Measurements from ENCODE around the gene VRK3. TPM values are rescaled to one million over a fixed set of nuclear protein-coding genes. Genes with fewer than 3 reads are reported as not detected.

VRK3 gene
- total RNA-seq, 1 experiment from 2014 or later, result 44.4 TPM

GRCh38 chr19:50026550-50026906, 1.4 kb upstream of the VRK3 start:
- no peak for DNase-seq (ENCODE audit: low spot score)
- Histone ChIP-seq H3K36me3 (ENCODE audit: insufficient read depth, low read length, poor library complexity, severe bottlenecking) (peaks cover 4% of the 10 kb centered on the region), H3K27me3 (replicated peaks; ENCODE audit: insufficient read depth, low read depth, low read length, poor library complexity) (no peaks in the 10 kb centered on the region), H3K9me3 (ENCODE audit: low read depth, low read length, poor library complexity, severe bottlenecking) (no peaks in the 10 kb centered on the region), H3K27ac (ENCODE audit: low read depth, low read length, poor library complexity, severe bottlenecking) (no peak overlapping the region), H3K4me1 (ENCODE audit: insufficient read depth, low read length, poor library complexity, severe bottlenecking) (no peaks in the 10 kb centered on the region), H3K4me3 (ENCODE audit: low read depth, low read length, poor library complexity, severe bottlenecking) (peak overlapping the region; percentile 79)
- ChIA-PET POLR2A (ENCODE audit: low non-redundant PET) (no interaction called here), CTCF (no interaction called here)
- no TSS peak for BruUV-seq (replicated peaks)
- intact Hi-C loops (cut with micrococcal nuclease; ENCODE audit: unreplicated experiment), result no loop called here
- TF ChIP-seq CTCF (conservative IDR thresholded peaks at IDR 0.05; ENCODE audit: low read depth, low read length) (no peak), EZH2 (IDR thresholded peaks at IDR 0.05; ENCODE audit: borderline replicate concordance, low read depth, low read length, poor library complexity, severe bottlenecking) (no peak)

GRCh38 chr19:50025794-50026549, 800 bp upstream of the VRK3 start, which contains the start of gene ZNF473:
ZNF473 (plus strand) TSS chr19:50026005; CDS start chr19:50031083, 5,078 bp downstream.
- H3K4me1 ChIP-seq (ENCODE audit: insufficient read depth, low read length, poor library complexity, severe bottlenecking), result no peaks in the 10 kb centered on the region
- TF ChIP-seq EZH2 (IDR thresholded peaks at IDR 0.05; ENCODE audit: borderline replicate concordance, low read depth, low read length, poor library complexity, severe bottlenecking), result no peak
- no peak for TF ChIP-seq CTCF (conservative IDR thresholded peaks at IDR 0.05; ENCODE audit: low read depth, low read length)
- BruUV-seq (replicated peaks), result no TSS peak
- CTCF ChIA-PET, result no interaction called here
- peak; percentile 98 for DNase-seq (ENCODE audit: low spot score)
- H3K27me3 ChIP-seq (replicated peaks; ENCODE audit: insufficient read depth, low read depth, low read length, poor library complexity), result no peaks in the 10 kb centered on the region
- H3K4me3 ChIP-seq (ENCODE audit: low read depth, low read length, poor library complexity, severe bottlenecking), result peak within 1 kb of the TSS; percentile 79
- H3K36me3 ChIP-seq (ENCODE audit: insufficient read depth, low read length, poor library complexity, severe bottlenecking), result no peaks in the 10 kb centered on the region
- H3K9me3 ChIP-seq (ENCODE audit: low read depth, low read length, poor library complexity, severe bottlenecking), result no peaks in the 10 kb centered on the region
- intact Hi-C loops (cut with micrococcal nuclease; ENCODE audit: unreplicated experiment), result no loop called here
- peak within 1 kb of the TSS; percentile 79 for H3K27ac ChIP-seq (ENCODE audit: low read depth, low read length, poor library complexity, severe bottlenecking)
- POLR2A ChIA-PET (ENCODE audit: low non-redundant PET), result no interaction called here

GRCh38 chr19:50024719-50025021, 502 bp downstream of the VRK3 start:
- CTCF ChIA-PET, result no interaction called here
- DNase-seq (ENCODE audit: low spot score), result peak; percentile 9
- POLR2A ChIA-PET (ENCODE audit: low non-redundant PET), result no interaction called here
- TF ChIP-seq EZH2 (IDR thresholded peaks at IDR 0.05; ENCODE audit: borderline replicate concordance, low read depth, low read length, poor library complexity, severe bottlenecking), result no peak
- no peak for TF ChIP-seq CTCF (conservative IDR thresholded peaks at IDR 0.05; ENCODE audit: low read depth, low read length)
- H3K27ac ChIP-seq (ENCODE audit: low read depth, low read length, poor library complexity, severe bottlenecking), result peak overlapping the region; percentile 79
- no peaks in the 10 kb centered on the region for H3K4me1 ChIP-seq (ENCODE audit: insufficient read depth, low read length, poor library complexity, severe bottlenecking)
- intact Hi-C loops (cut with micrococcal nuclease; ENCODE audit: unreplicated experiment), result no loop called here
- H3K27me3 ChIP-seq (replicated peaks; ENCODE audit: insufficient read depth, low read depth, low read length, poor library complexity), result no peaks in the 10 kb centered on the region
- H3K9me3 ChIP-seq (ENCODE audit: low read depth, low read length, poor library complexity, severe bottlenecking), result no peaks in the 10 kb centered on the region
- H3K36me3 ChIP-seq (ENCODE audit: insufficient read depth, low read length, poor library complexity, severe bottlenecking), result no peaks in the 10 kb centered on the region
- BruUV-seq (replicated peaks), result TSS peak; percentile 83
- peak overlapping the region; percentile 79 for H3K4me3 ChIP-seq (ENCODE audit: low read depth, low read length, poor library complexity, severe bottlenecking)

Measured in A673 (cell line).